Hepatocyte (in vitro differentiated cells): ENCODE measurements around the gene SAMD1. TPM values are rescaled to one million over a fixed set of nuclear protein-coding genes. Genes with fewer than 3 reads are reported as not detected.
A peak's percentile ranks its signal among the peaks of the same experiment; 100 is the strongest.

Source experiments
- DNase-seq: peaks from one replicate; pipeline ENCODE4 v3.0.0-alpha.2; 2016; ENCODE audit warnings: low spot score
- H2AFZ ChIP-seq: fragments of 200-600 bp; sonication (generic); 2 replicates; pipeline ENCODE4 v1.6.0; 2016; ENCODE audit warnings: antibody characterized with exemption, mild to moderate bottlenecking
- H3K27ac ChIP-seq: fragments of 200-600 bp; sonication (generic); 2 replicates; pipeline ENCODE4 v1.5.1; 2016; ENCODE audit warnings: mild to moderate bottlenecking
- H3K27me3 ChIP-seq: fragments of 200-600 bp; sonication (generic); 2 replicates; pipeline ENCODE4 v1.6.1; 2016
- H3K36me3 ChIP-seq: fragments of 200-600 bp; sonication (generic); replicated peaks from 2 replicates; pipeline ENCODE4 v1.5.1; 2016; ENCODE audit warnings: low read depth; ENCODE audit not compliant: insufficient read depth
- H3K4me1 ChIP-seq: fragments of 200-600 bp; sonication (generic); 2 replicates; pipeline ENCODE4 v1.5.1; 2016; ENCODE audit warnings: mild to moderate bottlenecking, moderate library complexity; ENCODE audit not compliant: insufficient read depth
- H3K4me2 ChIP-seq: fragments of 200-600 bp; sonication (generic); 2 replicates; pipeline ENCODE4 v1.6.0; 2016
- H3K4me3 ChIP-seq: fragments of 200-600 bp; sonication (generic); 2 replicates; pipeline ENCODE4 v1.5.1; 2016; ENCODE audit warnings: mild to moderate bottlenecking
- H3K79me2 ChIP-seq: fragments of 200-600 bp; sonication (generic); 2 replicates; pipeline ENCODE4 v1.6.0; 2017; ENCODE audit warnings: mild to moderate bottlenecking
- H3K9me2 ChIP-seq: fragments of 200-600 bp; sonication (generic); replicated peaks from 2 replicates; pipeline ENCODE4 v1.6.0; 2017; ENCODE audit warnings: mild to moderate bottlenecking; ENCODE audit not compliant: insufficient read depth
- H3K9me3 ChIP-seq: fragments of 200-600 bp; sonication (generic); 2 replicates; pipeline ENCODE4 v1.5.1; 2016; ENCODE audit warnings: low read depth, mild to moderate bottlenecking
- H4K20me1 ChIP-seq: fragments of 200-600 bp; sonication (generic); 2 replicates; pipeline ENCODE4 v1.6.0; 2016; ENCODE audit warnings: mild to moderate bottlenecking; ENCODE audit not compliant: insufficient read depth, poor library complexity, severe bottlenecking
- EZH2 ChIP-seq: fragments of 200-600 bp; sonication (generic); IDR thresholded peaks from 2 replicates; pipeline ENCODE4 v1.6.1; 2016; ENCODE audit warnings: antibody characterized with exemption, mild to moderate bottlenecking, borderline replicate concordance
- EZH2phosphoT487 ChIP-seq: fragments of 200-600 bp; sonication (generic); IDR thresholded peaks from one replicate; pipeline ENCODE4 v1.6.1; 2018; ENCODE audit warnings: antibody characterized with exemption, mild to moderate bottlenecking, low read depth, moderate library complexity; ENCODE audit not compliant: unreplicated experiment, severe bottlenecking
- WGBS: methylation state at CpG from one replicate; pipeline ENCODE4 v1.1.6; 2016; ENCODE audit warnings: low lambda C conversion rate; ENCODE audit errors: missing lambda C conversion rate; 5-methylcytosine and 5-hydroxymethylcytosine counted together
- polyA plus RNA-seq: library from polyadenylated mRNA; unstranded; fragments of >200 nt; fragmentation: Nextera tagmentation; extraction: Ambion mirVana; gene quantifications from 2 replicates; pipeline ENCODE4 v1.2.1, GENCODE V29; 2016
- total RNA-seq: library from RNA; depleted of rRNA; stranded (reverse); fragments of >200 nt; gene quantifications from 2 replicates; pipeline ENCODE4 v1.2.3, GENCODE V29; 2014
- TF ChIP-seq, protein P1 (sequence below): fragments of 200-600 bp; sonication (generic); IDR thresholded peaks from 2 replicates; pipeline ENCODE4 v1.5.1; 2016; ENCODE audit warnings: antibody characterized with exemption, mild to moderate bottlenecking; ENCODE audit not compliant: poor library complexity

SAMD1 gene
- total and polyA plus RNA-seq, 2 experiments from 2014 or later = 35.8 to 45.6 TPM

DNA sequence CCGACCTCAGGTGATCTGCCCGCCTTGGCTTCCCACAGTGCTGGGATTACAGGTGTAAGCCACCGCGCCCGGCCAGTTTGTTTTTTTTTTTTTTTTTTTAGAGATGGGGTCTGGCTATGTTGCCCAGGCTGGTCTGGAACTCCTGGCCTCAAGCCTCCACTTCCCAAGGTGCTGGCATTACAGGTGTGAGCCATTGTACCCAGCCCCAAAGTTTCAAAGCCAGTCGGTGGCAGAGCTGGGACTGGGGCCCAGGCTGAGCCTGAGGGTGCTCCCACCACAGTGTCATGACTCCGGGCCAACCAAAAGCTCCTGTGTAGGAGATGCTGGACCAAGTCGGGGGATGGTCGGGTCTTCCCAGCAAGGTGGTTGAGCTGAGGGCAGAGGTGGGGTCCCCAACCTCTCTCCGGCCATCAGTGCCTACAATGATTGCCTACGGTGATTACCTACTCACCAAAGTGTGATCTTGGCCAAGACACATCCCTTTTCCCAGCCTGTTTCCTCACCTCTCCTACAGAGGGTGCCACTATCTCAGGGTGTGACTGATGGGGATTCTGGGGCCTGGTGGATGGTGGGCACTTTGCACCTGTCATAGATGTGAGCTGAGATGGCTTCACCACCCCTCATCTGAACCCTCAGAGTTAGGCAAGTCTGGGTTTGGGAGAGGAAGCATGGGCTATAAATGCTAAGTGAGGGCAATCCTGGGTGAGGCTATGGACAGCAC is 5.9 kb upstream of the SAMD1 start:
- no peak overlapping the region for H3K27ac ChIP-seq
- no peaks in the 10 kb centered on the region for H3K4me1 ChIP-seq
- WGBS = 97% methylated on average over 11 of the region's 11 CpGs
- no peaks in the 10 kb centered on the region for H3K9me3 ChIP-seq
- no peak overlapping the region for H2AFZ ChIP-seq
- no peak overlapping the region for H3K4me2 ChIP-seq
- H3K27me3 ChIP-seq = no peaks in the 10 kb centered on the region
- TF ChIP-seq, protein P1, sequence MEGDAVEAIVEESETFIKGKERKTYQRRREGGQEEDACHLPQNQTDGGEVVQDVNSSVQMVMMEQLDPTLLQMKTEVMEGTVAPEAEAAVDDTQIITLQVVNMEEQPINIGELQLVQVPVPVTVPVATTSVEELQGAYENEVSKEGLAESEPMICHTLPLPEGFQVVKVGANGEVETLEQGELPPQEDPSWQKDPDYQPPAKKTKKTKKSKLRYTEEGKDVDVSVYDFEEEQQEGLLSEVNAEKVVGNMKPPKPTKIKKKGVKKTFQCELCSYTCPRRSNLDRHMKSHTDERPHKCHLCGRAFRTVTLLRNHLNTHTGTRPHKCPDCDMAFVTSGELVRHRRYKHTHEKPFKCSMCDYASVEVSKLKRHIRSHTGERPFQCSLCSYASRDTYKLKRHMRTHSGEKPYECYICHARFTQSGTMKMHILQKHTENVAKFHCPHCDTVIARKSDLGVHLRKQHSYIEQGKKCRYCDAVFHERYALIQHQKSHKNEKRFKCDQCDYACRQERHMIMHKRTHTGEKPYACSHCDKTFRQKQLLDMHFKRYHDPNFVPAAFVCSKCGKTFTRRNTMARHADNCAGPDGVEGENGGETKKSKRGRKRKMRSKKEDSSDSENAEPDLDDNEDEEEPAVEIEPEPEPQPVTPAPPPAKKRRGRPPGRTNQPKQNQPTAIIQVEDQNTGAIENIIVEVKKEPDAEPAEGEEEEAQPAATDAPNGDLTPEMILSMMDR = no peak
- TF ChIP-seq EZH2phosphoT487 = no peak
- TF ChIP-seq EZH2 = no peak
- no peaks in the 10 kb centered on the region for H3K9me2 ChIP-seq
- no peak for DNase-seq
- H3K36me3 ChIP-seq = no peaks in the 10 kb centered on the region
- no peaks in the 10 kb centered on the region for H4K20me1 ChIP-seq
- H3K4me3 ChIP-seq = no peak overlapping the region
- no peaks in the 10 kb centered on the region for H3K79me2 ChIP-seq

DNA sequence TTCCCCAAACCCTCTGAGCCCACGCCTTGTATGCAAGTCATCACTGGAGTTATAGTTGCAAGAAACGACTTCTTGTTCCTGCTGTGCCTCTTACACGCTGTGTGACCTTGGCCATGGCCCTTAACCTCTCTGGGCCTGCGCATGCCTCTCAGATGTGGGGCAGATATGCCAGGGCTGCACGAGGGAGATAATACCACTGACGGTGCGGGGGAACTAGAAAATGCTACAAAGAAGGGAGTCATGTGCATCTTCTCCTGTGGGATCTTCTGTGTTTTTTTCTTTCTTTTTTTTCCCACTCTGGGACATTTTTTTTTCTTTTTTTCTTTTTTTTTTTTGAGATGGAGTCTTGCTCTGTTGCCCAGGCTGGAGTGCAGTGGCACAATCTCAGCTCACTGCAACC is 4.3 kb upstream of the SAMD1 start:
- Histone ChIP-seq H3K27me3 (no peaks in the 10 kb centered on the region), H3K4me1 (no peaks in the 10 kb centered on the region), H3K27ac (no peak overlapping the region), H2AFZ (no peak overlapping the region), H3K9me2 (no peaks in the 10 kb centered on the region), H3K36me3 (no peaks in the 10 kb centered on the region), H3K79me2 (no peaks in the 10 kb centered on the region), H3K4me2 (no peak overlapping the region), H3K4me3 (no peak overlapping the region), H3K9me3 (no peaks in the 10 kb centered on the region), H4K20me1 (no peaks in the 10 kb centered on the region)
- no peak for DNase-seq
- no peak for TF ChIP-seq EZH2phosphoT487
- TF ChIP-seq, protein P1 = no peak
- TF ChIP-seq EZH2 = no peak
- WGBS = 94% methylated on average over 7 of the region's 7 CpGs

DNA sequence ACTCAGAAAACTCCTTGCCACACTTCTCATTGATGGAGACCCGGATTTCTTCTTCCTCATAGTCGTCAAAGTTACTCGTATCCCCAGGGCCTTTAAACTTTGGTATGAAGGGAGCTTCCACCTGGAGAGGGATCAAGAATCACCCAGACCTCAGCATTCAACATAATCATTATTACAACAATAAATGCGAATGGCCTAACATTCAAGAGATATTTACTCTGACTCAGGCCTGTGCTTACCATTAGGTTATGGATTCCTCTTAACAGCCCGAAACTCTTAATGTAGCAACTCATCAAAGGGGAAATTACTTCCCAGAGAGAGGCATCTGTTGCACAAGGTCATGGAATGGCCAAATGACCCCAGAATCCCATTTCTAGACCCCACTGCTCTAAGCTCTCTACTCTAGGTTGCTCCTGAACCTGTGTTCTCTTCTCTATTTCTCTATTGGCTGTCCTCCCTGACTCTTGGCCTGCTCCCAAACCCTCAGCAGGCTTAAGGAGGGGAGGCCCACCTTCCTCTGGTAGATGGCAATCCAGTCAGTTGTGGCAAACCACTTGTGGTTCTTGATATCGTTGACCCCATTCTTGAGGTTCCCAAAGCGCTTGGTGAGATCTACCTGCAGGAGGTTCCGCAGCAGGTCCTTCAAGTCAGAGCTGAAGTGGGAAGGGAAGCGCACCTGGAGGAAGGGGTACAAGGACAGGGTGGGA is 2.7 kb upstream of the SAMD1 start:
- no peak overlapping the region for H3K4me2 ChIP-seq
- H2AFZ ChIP-seq = no peak overlapping the region
- H3K9me3 ChIP-seq = no peaks in the 10 kb centered on the region
- no peak overlapping the region for H3K4me3 ChIP-seq
- TF ChIP-seq EZH2 = no peak
- DNase-seq = no peak
- WGBS = 98% methylated on average over 9 of the region's 9 CpGs
- no peaks in the 10 kb centered on the region for H3K36me3 ChIP-seq
- no peaks in the 10 kb centered on the region for H3K27me3 ChIP-seq
- peaks cover 7% of the 10 kb centered on the region for H4K20me1 ChIP-seq
- no peak overlapping the region for H3K27ac ChIP-seq
- H3K9me2 ChIP-seq = no peaks in the 10 kb centered on the region
- no peaks in the 10 kb centered on the region for H3K4me1 ChIP-seq
- H3K79me2 ChIP-seq = peaks cover 6% of the 10 kb centered on the region

DNA sequence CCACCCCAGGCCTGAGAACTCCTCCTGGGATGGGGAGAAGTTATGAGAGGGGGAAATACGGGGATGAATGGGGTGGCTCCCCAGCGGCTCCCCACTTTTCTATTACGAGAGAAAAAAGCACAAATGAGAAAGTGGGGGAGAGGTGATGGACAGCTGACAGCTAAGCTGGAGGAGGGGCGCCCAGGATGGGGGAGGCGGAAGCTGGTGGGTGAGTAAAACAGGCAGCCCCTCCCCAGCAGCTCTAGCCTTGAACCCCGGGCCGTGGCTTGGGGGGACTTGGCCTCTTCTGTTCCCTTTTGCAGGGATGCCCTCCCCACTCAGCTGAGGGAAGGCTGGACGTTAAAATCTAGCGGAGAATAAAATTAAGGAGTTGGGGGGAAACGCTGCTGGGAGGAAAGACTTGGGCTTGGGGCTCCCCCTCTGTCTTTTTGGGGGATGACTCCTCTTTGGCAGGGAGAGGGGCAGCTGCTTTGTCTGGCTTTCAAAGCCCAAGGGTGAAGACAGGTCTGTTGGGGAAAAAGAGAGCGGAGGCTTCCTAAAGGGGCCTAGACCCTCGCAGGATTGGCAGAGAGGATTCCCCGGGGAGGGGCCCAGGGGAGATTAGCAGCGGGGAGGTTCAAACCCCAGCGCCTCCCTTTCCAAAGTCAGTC is 1.4 kb upstream of the SAMD1 start:
- H3K27ac ChIP-seq = peak overlapping the region; percentile 98

More for the DNA sequence above, 1.4 kb upstream of the SAMD1 start:
- peak overlapping the region; percentile 96 for H3K4me2 ChIP-seq
- no peaks in the 10 kb centered on the region for H3K27me3 ChIP-seq
- no peak for DNase-seq
- peaks cover 7% of the 10 kb centered on the region for H4K20me1 ChIP-seq
- peaks cover 6% of the 10 kb centered on the region for H3K79me2 ChIP-seq
- TF ChIP-seq EZH2phosphoT487 (no peak), EZH2 (no peak)
- TF ChIP-seq, protein P1 = no peak
- H3K4me1 ChIP-seq = no peaks in the 10 kb centered on the region
- WGBS = 14% methylated on average over 12 of the region's 15 CpGs
- peak overlapping the region; percentile 92 for H2AFZ ChIP-seq
- H3K36me3 ChIP-seq = no peaks in the 10 kb centered on the region
- no peaks in the 10 kb centered on the region for H3K9me3 ChIP-seq
- H3K4me3 ChIP-seq = peak overlapping the region; percentile 93
- H3K9me2 ChIP-seq = no peaks in the 10 kb centered on the region
